22Rv1 (cell line): Measurements from ENCODE around the gene CYFIP2.

Source experiments
- H3K27ac ChIP-seq: fragments of 450-650 bp; 2 replicates; pipeline ENCODE4 v1.5.1; 2017
- CTCF ChIP-seq: fragments of 450-650 bp; IDR thresholded peaks from 2 replicates; pipeline ENCODE4 v1.5.1; 2017; ENCODE audit warnings: mild to moderate bottlenecking
- ZFX ChIP-seq: fragments of 450-650 bp; IDR thresholded peaks from 2 replicates; pipeline ENCODE4 v1.6.1; 2017; ENCODE audit warnings: antibody characterized with exemption, borderline replicate concordance

Gene CYFIP2

GRCh38 chr5:157259699-157260098 is 6.2 kb upstream of the CYFIP2 start:
- H3K27ac ChIP-seq = no peak overlapping the region
- no peak for TF ChIP-seq CTCF
- no peak for TF ChIP-seq ZFX

GRCh38 chr5:157263496-157264090 is 2.3 kb upstream of the CYFIP2 start:
- H3K27ac ChIP-seq = no peak overlapping the region
- TF ChIP-seq ZFX (no peak), CTCF (no peak)

GRCh38 chr5:157266286-157267007 is 524 bp downstream of the CYFIP2 start:
- H3K27ac ChIP-seq = no peak overlapping the region
- TF ChIP-seq CTCF (0 out of 2 replicates have a peak, but pooled peaks have one; percentile 32), ZFX (no peak)

GRCh38 chr5:157267025-157267424 is 1.1 kb downstream of the CYFIP2 start:
- H3K27ac ChIP-seq = no peak overlapping the region
- no peak for TF ChIP-seq CTCF
- no peak for TF ChIP-seq ZFX

GRCh38 chr5:157267761-157268480 is 2.0 kb downstream of the CYFIP2 start:
- TF ChIP-seq ZFX (no peak), CTCF (no peak)
- H3K27ac ChIP-seq = no peak overlapping the region

- H3K27ac ChIP-seq = no peak overlapping the region
- TF ChIP-seq CTCF (no peak), ZFX (no peak)
These were observed 3.3 kb downstream of the CYFIP2 start for GRCh38 chr5:157269165-157269671.
